Astrocyte (in vitro differentiated cells and primary cell): ENCODE measurements around the gene CRYAB. TPM values are rescaled to one million over a fixed set of nuclear protein-coding genes. Genes with fewer than 3 reads are reported as not detected.
"Not testable (repeated sequence)": the region's sequence is repeated elsewhere in the genome, so short reads cannot be mapped to it uniquely, and the experiment has no call there.

Source experiments
- DNase-seq: peaks from one replicate; pipeline ENCODE4 v3.0.0-alpha.2; 2010; ENCODE audit warnings: low read depth
- FAIRE-seq: peaks from 2 replicates; lab custom pipeline; 2011; peaks lifted over from hg19 to GRCh38; lab: Jason Lieb, UNC
- H2AFZ ChIP-seq: 2 replicates; pipeline ENCODE4 v1.6.0; 2012; ENCODE audit warnings: low read depth, low read length, inconsistent platforms
- H3K27ac ChIP-seq: 2 replicates; pipeline ENCODE4 v1.5.1; 2011; ENCODE audit warnings: low read depth, low read length, inconsistent platforms
- H3K27me3 ChIP-seq: 2 replicates; pipeline ENCODE4 v1.6.0; 2011; ENCODE audit warnings: low read length, inconsistent platforms; ENCODE audit not compliant: insufficient read depth
- H3K36me3 ChIP-seq: 2 replicates; pipeline ENCODE4 v1.5.1; 2011; ENCODE audit warnings: low read length, inconsistent platforms; ENCODE audit not compliant: insufficient read depth
- H3K4me1 ChIP-seq: 2 replicates; pipeline ENCODE4 v1.5.1; 2011; ENCODE audit warnings: low read length, inconsistent platforms; ENCODE audit not compliant: insufficient read depth
- H3K4me2 ChIP-seq: 2 replicates; pipeline ENCODE4 v1.6.0; 2012; ENCODE audit warnings: low read length, inconsistent platforms
- H3K4me3 ChIP-seq: 2 replicates; pipeline ENCODE4 v1.5.1; 2011; ENCODE audit warnings: low read depth, mild to moderate bottlenecking, low read length, inconsistent platforms; ENCODE audit not compliant: insufficient read depth
- H3K79me2 ChIP-seq: 2 replicates; pipeline ENCODE4 v1.6.0; 2012; ENCODE audit warnings: mild to moderate bottlenecking, low read length, inconsistent platforms; ENCODE audit not compliant: insufficient read depth
- H3K9ac ChIP-seq: 2 replicates; pipeline ENCODE4 v1.6.0; 2012; ENCODE audit warnings: mild to moderate bottlenecking, low read length, inconsistent platforms
- H3K9me3 ChIP-seq: 2 replicates; pipeline ENCODE4 v1.5.1; 2012; ENCODE audit warnings: low read depth, mild to moderate bottlenecking, low read length, inconsistent platforms; ENCODE audit not compliant: insufficient read depth
- H4K20me1 ChIP-seq: 2 replicates; pipeline ENCODE4 v1.6.0; 2012; ENCODE audit warnings: low read length, inconsistent platforms; ENCODE audit not compliant: insufficient read depth
- H3K27ac Mint-ChIP-seq: one replicate; pipeline ENCODE4 v1.8.0; 2021; ENCODE audit warnings: mild to moderate bottlenecking, mixed read lengths; ENCODE audit not compliant: unreplicated experiment
- H3K27me3 Mint-ChIP-seq: one replicate; pipeline ENCODE4 v1.8.0; 2021; ENCODE audit warnings: low read depth, mixed read lengths; ENCODE audit not compliant: unreplicated experiment
- H3K36me3 Mint-ChIP-seq: one replicate; pipeline ENCODE4 v1.8.0; 2021; ENCODE audit warnings: low read depth, mixed read lengths; ENCODE audit not compliant: unreplicated experiment
- H3K4me1 Mint-ChIP-seq: one replicate; pipeline ENCODE4 v1.8.0; 2021; ENCODE audit warnings: low read depth, mixed read lengths; ENCODE audit not compliant: unreplicated experiment
- H3K4me3 Mint-ChIP-seq: one replicate; pipeline ENCODE4 v1.8.0; 2021; ENCODE audit warnings: mild to moderate bottlenecking, moderate library complexity, mixed read lengths; ENCODE audit not compliant: unreplicated experiment
- H3K9me3 Mint-ChIP-seq: one replicate; pipeline ENCODE4 v1.8.0; 2021; ENCODE audit warnings: mild to moderate bottlenecking, mixed read lengths; ENCODE audit not compliant: unreplicated experiment
- CTCF ChIP-seq: IDR thresholded peaks from 2 replicates; pipeline ENCODE4 v1.5.1; 2011; ENCODE audit warnings: low read depth, mild to moderate bottlenecking, inconsistent platforms, low read length, moderate library complexity; ENCODE audit not compliant: insufficient read depth
- EZH2 ChIP-seq: IDR thresholded peaks from 2 replicates; pipeline ENCODE4 v1.6.1; 2012; ENCODE audit warnings: mild to moderate bottlenecking, low read length, inconsistent platforms; ENCODE audit not compliant: insufficient read depth
- total RNA-seq: library from RNA; stranded (reverse); gene quantifications from 2 replicates; pipeline ENCODE4 v1.2.1, GENCODE V29; 2021

Gene CRYAB
- total RNA-seq, 1 donor from 2014 or later, result 5.7 TPM

GRCh38 chr11:111886844-111887243 lies 24.7 kb downstream of the CRYAB start:
- H3K9ac ChIP-seq, result no peak overlapping the region
- H3K9me3 Mint-ChIP-seq, result no peaks in the 10 kb centered on the region
- DNase-seq (no peak), FAIRE-seq (no peak)
- no peak overlapping the region for H3K4me2 ChIP-seq
- no peak overlapping the region for H2AFZ ChIP-seq
- no peak overlapping the region for H3K27ac ChIP-seq
- TF ChIP-seq CTCF, result no peak
- no peak for TF ChIP-seq EZH2
- no peaks in the 10 kb centered on the region for H3K36me3 Mint-ChIP-seq
- H3K9me3 ChIP-seq, result no peaks in the 10 kb centered on the region
- H3K4me1 Mint-ChIP-seq, result no peaks in the 10 kb centered on the region
- H3K79me2 ChIP-seq, result no peaks in the 10 kb centered on the region
- H3K4me3 ChIP-seq, result no peak overlapping the region
- H3K4me3 Mint-ChIP-seq, result no peak overlapping the region
- H3K27me3 Mint-ChIP-seq, result no peaks in the 10 kb centered on the region
- H3K36me3 ChIP-seq, result no peaks in the 10 kb centered on the region
- no peaks in the 10 kb centered on the region for H3K4me1 ChIP-seq
- no peak overlapping the region for H3K27ac Mint-ChIP-seq
- no peaks in the 10 kb centered on the region for H4K20me1 ChIP-seq
- no peaks in the 10 kb centered on the region for H3K27me3 ChIP-seq

- no peak for TF ChIP-seq EZH2
- TF ChIP-seq CTCF, result no peak
- Histone ChIP-seq H3K27ac (no peak overlapping the region), H4K20me1 (no peaks in the 10 kb centered on the region), H3K4me2 (no peak overlapping the region), H3K4me1 (no peaks in the 10 kb centered on the region), H3K36me3 (no peaks in the 10 kb centered on the region), H3K79me2 (no peaks in the 10 kb centered on the region), H3K9ac (no peak overlapping the region), H3K9me3 (no peaks in the 10 kb centered on the region), H3K4me3 (no peak overlapping the region), H3K27me3 (no peaks in the 10 kb centered on the region), H2AFZ (no peak overlapping the region)
- no peak overlapping the region for H3K27ac Mint-ChIP-seq
- FAIRE-seq, result no peak
- H3K36me3 Mint-ChIP-seq, result no peaks in the 10 kb centered on the region
- H3K9me3 Mint-ChIP-seq, result no peaks in the 10 kb centered on the region
- no peak overlapping the region for H3K4me3 Mint-ChIP-seq
- no peaks in the 10 kb centered on the region for H3K4me1 Mint-ChIP-seq
- H3K27me3 Mint-ChIP-seq, result no peaks in the 10 kb centered on the region
- DNase-seq, result no peak
Observed at GRCh38 chr11:111886032-111886431, 25.5 kb downstream of the CRYAB start.

GRCh38 chr11:111885053-111885452 lies 26.5 kb downstream of the CRYAB start:
- H3K27me3 Mint-ChIP-seq, H3K27ac Mint-ChIP-seq, H3K4me1 Mint-ChIP-seq, H3K4me2 ChIP-seq, H3K27ac ChIP-seq, H3K36me3 Mint-ChIP-seq, H3K4me3 Mint-ChIP-seq, H3K4me3 ChIP-seq, DNase-seq, H3K9ac ChIP-seq, H3K79me2 ChIP-seq, H4K20me1 ChIP-seq, H2AFZ ChIP-seq, H3K4me1 ChIP-seq, H3K27me3 ChIP-seq, H3K36me3 ChIP-seq, FAIRE-seq, H3K9me3 Mint-ChIP-seq, H3K9me3 ChIP-seq: not testable (repeated sequence)
